Loucy (cell line): ENCODE data around the gene AGPAT1.

Source experiments
- EZH2phosphoT487 ChIP-seq: fragments of 200-600 bp; IDR thresholded peaks from 2 replicates; pipeline ENCODE4 v1.6.1; 2018; ENCODE audit warnings: antibody characterized with exemption, mild to moderate bottlenecking, moderate library complexity, borderline replicate concordance
- TF ChIP-seq, protein P1 (sequence below): fragments of 200-600 bp; sonication (generic); conservative IDR thresholded peaks from 2 replicates; pipeline ENCODE4 v1.5.1; 2014; ENCODE audit warnings: mild to moderate bottlenecking, antibody characterized with exemption, low read length

DNA sequence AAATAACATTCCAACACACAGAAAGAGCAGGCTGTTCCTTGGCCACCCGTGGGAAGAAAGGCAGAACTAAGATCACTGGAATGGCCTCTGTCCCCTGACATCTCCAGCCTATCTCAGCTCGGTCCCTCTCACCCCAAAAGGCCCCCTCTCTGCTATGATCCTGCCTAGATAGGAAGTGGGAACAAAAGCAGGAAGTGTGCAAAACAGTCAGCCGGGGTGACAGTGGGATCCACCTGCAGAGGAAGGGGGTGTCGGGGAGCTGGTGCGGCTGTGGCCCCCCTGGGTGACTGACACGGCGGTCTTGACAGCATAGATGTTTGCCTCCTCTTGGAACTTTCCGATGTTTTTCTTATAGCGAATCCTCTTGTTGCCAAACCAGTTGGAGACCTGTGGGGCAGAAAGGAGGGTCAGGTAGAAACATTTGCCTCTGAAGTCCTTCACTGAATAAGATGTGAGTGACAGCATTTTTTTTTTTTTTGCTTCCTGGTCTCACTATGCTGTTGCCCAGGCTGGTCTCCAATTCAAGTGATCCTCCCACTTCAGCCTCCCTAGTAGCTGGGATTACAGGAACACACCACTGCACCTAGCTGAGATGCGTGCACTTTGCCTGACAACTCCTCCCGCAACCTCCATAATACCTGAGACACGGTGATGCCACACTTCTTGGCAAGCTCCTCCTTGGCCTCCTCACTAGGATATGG, 11.3 kb upstream of the AGPAT1 start:
- TF ChIP-seq, protein P1, sequence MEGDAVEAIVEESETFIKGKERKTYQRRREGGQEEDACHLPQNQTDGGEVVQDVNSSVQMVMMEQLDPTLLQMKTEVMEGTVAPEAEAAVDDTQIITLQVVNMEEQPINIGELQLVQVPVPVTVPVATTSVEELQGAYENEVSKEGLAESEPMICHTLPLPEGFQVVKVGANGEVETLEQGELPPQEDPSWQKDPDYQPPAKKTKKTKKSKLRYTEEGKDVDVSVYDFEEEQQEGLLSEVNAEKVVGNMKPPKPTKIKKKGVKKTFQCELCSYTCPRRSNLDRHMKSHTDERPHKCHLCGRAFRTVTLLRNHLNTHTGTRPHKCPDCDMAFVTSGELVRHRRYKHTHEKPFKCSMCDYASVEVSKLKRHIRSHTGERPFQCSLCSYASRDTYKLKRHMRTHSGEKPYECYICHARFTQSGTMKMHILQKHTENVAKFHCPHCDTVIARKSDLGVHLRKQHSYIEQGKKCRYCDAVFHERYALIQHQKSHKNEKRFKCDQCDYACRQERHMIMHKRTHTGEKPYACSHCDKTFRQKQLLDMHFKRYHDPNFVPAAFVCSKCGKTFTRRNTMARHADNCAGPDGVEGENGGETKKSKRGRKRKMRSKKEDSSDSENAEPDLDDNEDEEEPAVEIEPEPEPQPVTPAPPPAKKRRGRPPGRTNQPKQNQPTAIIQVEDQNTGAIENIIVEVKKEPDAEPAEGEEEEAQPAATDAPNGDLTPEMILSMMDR: no peak
- TF ChIP-seq EZH2phosphoT487: no peak
